H9 (cell line): ENCODE data around the gene ADGRD1. TPM values are rescaled to one million over a fixed set of nuclear protein-coding genes. Genes with fewer than 3 reads are reported as not detected.

Source experiments
- DNase-seq: peaks from one replicate; pipeline ENCODE4 v3.0.0-alpha.2; 2017
- H2AFZ ChIP-seq: one replicate; pipeline ENCODE4 v1.6.1; 2013; ENCODE audit warnings: mild to moderate bottlenecking, low read length, control low read depth, moderate library complexity
- H2AK5ac ChIP-seq: 2 replicates; pipeline ENCODE4 v1.6.1; 2013; ENCODE audit warnings: low read length, control low read depth, mixed read lengths; ENCODE audit not compliant: insufficient read length
- H2BK120ac ChIP-seq: one replicate; pipeline ENCODE4 v1.6.1; 2013; ENCODE audit warnings: low read depth, mild to moderate bottlenecking, low read length, control low read depth, inconsistent platforms; ENCODE audit not compliant: poor library complexity, severe bottlenecking
- H2BK12ac ChIP-seq: 2 replicates; pipeline ENCODE4 v1.6.1; 2013; ENCODE audit warnings: low read length, control low read depth, mixed read lengths, low read depth; ENCODE audit not compliant: insufficient read length
- H2BK15ac ChIP-seq: 2 replicates; pipeline ENCODE4 v1.6.1; 2013; ENCODE audit warnings: low read depth, low read length, control low read depth
- H2BK20ac ChIP-seq: one replicate; pipeline ENCODE4 v1.6.1; 2013; ENCODE audit warnings: low read depth, mild to moderate bottlenecking, low read length, control low read depth, inconsistent platforms; ENCODE audit not compliant: poor library complexity, severe bottlenecking
- H2BK5ac ChIP-seq: 2 replicates; pipeline ENCODE4 v1.6.1; 2013; ENCODE audit warnings: low read length, control low read depth, mixed read lengths; ENCODE audit not compliant: insufficient read length
- H3K14ac ChIP-seq: 2 replicates; pipeline ENCODE4 v1.6.1; 2013; ENCODE audit warnings: low read length, control low read depth; ENCODE audit not compliant: insufficient read depth
- H3K18ac ChIP-seq: 2 replicates; pipeline ENCODE4 v1.6.1; 2013; ENCODE audit warnings: low read depth, mild to moderate bottlenecking, mixed read lengths, low read length, control low read depth; ENCODE audit not compliant: insufficient read length
- H3K23ac ChIP-seq: 2 replicates; pipeline ENCODE4 v1.6.1; 2013; ENCODE audit warnings: low read length, control low read depth, mixed read lengths, low read depth; ENCODE audit not compliant: insufficient read length
- H3K23me2 ChIP-seq: 2 replicates; pipeline ENCODE4 v1.6.1; 2013; ENCODE audit warnings: low read depth, mild to moderate bottlenecking, mixed read lengths, low read length, control low read depth; ENCODE audit not compliant: insufficient read length, poor library complexity, severe bottlenecking
- H3K27ac ChIP-seq: 2 replicates; pipeline ENCODE4 v1.5.1; 2013; ENCODE audit warnings: low read length, control low read depth, mixed read lengths, low read depth; ENCODE audit not compliant: insufficient read length
- H3K27me3 ChIP-seq: 2 replicates; pipeline ENCODE4 v1.6.1; 2013; ENCODE audit warnings: low read length, control low read depth, inconsistent platforms; ENCODE audit not compliant: insufficient read depth
- H3K4ac ChIP-seq: 2 replicates; pipeline ENCODE4 v1.6.1; 2013; ENCODE audit warnings: low read depth, mild to moderate bottlenecking, control low read depth, inconsistent platforms, low read length, moderate library complexity
- H3K4me1 ChIP-seq: 2 replicates; pipeline ENCODE4 v1.6.1; 2013; ENCODE audit warnings: low read length, control low read depth, inconsistent platforms; ENCODE audit not compliant: insufficient read depth
- H3K4me2 ChIP-seq: 2 replicates; pipeline ENCODE4 v1.6.1; 2013; ENCODE audit warnings: low read length, control low read depth, mixed read lengths; ENCODE audit not compliant: insufficient read length, insufficient read depth
- H3K56ac ChIP-seq: 2 replicates; pipeline ENCODE4 v1.6.1; 2013; ENCODE audit warnings: low read depth, mild to moderate bottlenecking, mixed read lengths, low read length, control low read depth; ENCODE audit not compliant: insufficient read length
- H3K79me1 ChIP-seq: 2 replicates; pipeline ENCODE4 v1.6.1; 2013; ENCODE audit warnings: low read depth, mild to moderate bottlenecking, moderate library complexity, low read length, control low read depth, inconsistent platforms; ENCODE audit not compliant: insufficient read depth, poor library complexity, severe bottlenecking
- H3K79me2 ChIP-seq: 2 replicates; pipeline ENCODE4 v1.6.1; 2013; ENCODE audit warnings: low read length, control low read depth, inconsistent platforms; ENCODE audit not compliant: insufficient read depth
- H3K9ac ChIP-seq: 2 replicates; pipeline ENCODE4 v1.6.1; 2013; ENCODE audit warnings: low read length, control low read depth, mixed read lengths; ENCODE audit not compliant: insufficient read length; ENCODE audit errors: extremely low read depth
- H3K9me3 ChIP-seq: one replicate; pipeline ENCODE4 v1.6.1; 2013; ENCODE audit warnings: low read depth, low read length, inconsistent platforms; ENCODE audit not compliant: control insufficient read depth
- H3T11ph ChIP-seq: one replicate; pipeline ENCODE4 v1.6.1; 2013; ENCODE audit warnings: mild to moderate bottlenecking, low read length, control low read depth, inconsistent platforms
- H4K20me1 ChIP-seq: one replicate; pipeline ENCODE4 v1.6.1; 2013; ENCODE audit not compliant: control insufficient read depth, insufficient read length, insufficient read depth
- H4K5ac ChIP-seq: 2 replicates; pipeline ENCODE4 v1.6.1; 2013; ENCODE audit warnings: low read depth, mild to moderate bottlenecking, mixed read lengths, low read length, control low read depth; ENCODE audit not compliant: insufficient read length
- H4K8ac ChIP-seq: replicated peaks from 2 replicates; pipeline ENCODE4 v1.6.1; 2013; ENCODE audit warnings: low read length, control low read depth, mixed read lengths, low read depth; ENCODE audit not compliant: insufficient read length
- H4K91ac ChIP-seq: 2 replicates; pipeline ENCODE4 v1.6.1; 2013; ENCODE audit warnings: low read depth, mild to moderate bottlenecking, moderate library complexity, mixed read lengths, low read length, control low read depth; ENCODE audit not compliant: insufficient read length
- H3K27ac Mint-ChIP-seq, 3 experiments: 2 replicates in 2 of 3; 3 replicates in 1 of 3; pipeline ENCODE4 v1.8.0; 2020 to 2021; ENCODE audit warnings: mixed read lengths in 3 of 3, mild to moderate bottlenecking in 1 of 3, moderate library complexity in 1 of 3
- H3K27me3 Mint-ChIP-seq: 2 replicates; pipeline ENCODE4 v1.8.0; 2021; ENCODE audit warnings: low read depth, mild to moderate bottlenecking, moderate library complexity, mixed read lengths
- H3K36me3 Mint-ChIP-seq, 3 experiments: 2 replicates in 2 of 3; 3 replicates in 1 of 3; pipeline ENCODE4 v1.8.0; 2020 to 2021; ENCODE audit warnings: low read depth in 3 of 3, mixed read lengths in 3 of 3; ENCODE audit not compliant: insufficient read depth in 1 of 3
- H3K4me1 Mint-ChIP-seq, 2 experiments: 2 replicates each; pipeline ENCODE4 v1.8.0; 2020; ENCODE audit warnings: mixed read lengths in 2 of 2
- H3K4me3 Mint-ChIP-seq, 2 experiments: 2 replicates in 1 of 2; 3 replicates in 1 of 2; pipeline ENCODE4 v1.8.0; 2020 to 2021; ENCODE audit warnings: mild to moderate bottlenecking in 2 of 2, mixed read lengths in 2 of 2, moderate library complexity in 1 of 2
- H3K9me3 Mint-ChIP-seq, 2 experiments: 2 replicates in 1 of 2; 3 replicates in 1 of 2; pipeline ENCODE4 v1.8.0; 2020; ENCODE audit warnings: mild to moderate bottlenecking in 2 of 2, mixed read lengths in 2 of 2, moderate library complexity in 1 of 2
- WGBS: extraction: QIAGEN DNeasy Blood & Tissue Kit; methylation state at CpG from one replicate; pipeline ENCODE4 v1.1.7; 2013; ENCODE audit warnings: missing lambda C conversion rate, low lambda C conversion rate, mixed read lengths; ENCODE audit not compliant: insufficient read length; ENCODE audit errors: extremely low coverage; 5-methylcytosine and 5-hydroxymethylcytosine counted together
- total RNA-seq: library from RNA; stranded (reverse); gene quantifications from 2 replicates; pipeline ENCODE4 v1.2.1, GENCODE V29; 2021
- TF ChIP-seq, protein P1 (sequence below): fragments of 200-600 bp; sonication (generic); conservative IDR thresholded peaks from 3 replicates; pipeline ENCODE4 v1.8.0; 2021; ENCODE audit warnings: antibody characterized with exemption, mild to moderate bottlenecking

Gene ADGRD1
- total RNA-seq, 1 experiment from 2014 or later, result 0.52 TPM

DNA sequence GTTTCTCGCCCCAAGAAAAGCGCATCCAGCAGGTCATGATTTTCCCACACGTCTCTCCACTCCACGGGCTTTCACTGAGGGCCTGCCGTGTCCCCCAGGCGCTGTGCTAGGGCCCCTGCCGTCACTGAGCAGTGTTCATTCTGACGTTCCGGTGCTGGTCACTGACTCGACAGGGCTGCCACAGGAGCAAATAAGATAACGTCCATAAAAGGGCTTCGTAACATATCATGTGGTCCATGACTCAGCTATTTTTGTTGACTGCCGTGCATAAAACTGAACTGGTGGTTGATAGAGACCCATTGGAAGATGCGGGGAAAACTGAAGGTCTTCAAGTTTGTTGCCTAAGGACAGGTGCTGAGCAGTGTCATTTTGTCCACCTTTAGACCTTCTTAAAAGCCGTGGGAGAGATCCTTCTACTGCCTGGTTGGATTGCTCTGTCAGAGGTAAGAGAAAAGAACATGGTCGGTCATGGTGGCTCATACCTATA lies 46.3 kb downstream of the ADGRD1 start:
- no CpG with 5 or more reads among the region's 16 CpGs for WGBS
- Mint-ChIP-seq H3K9me3 (peaks cover 33 to 35% of the 10 kb centered on the region in 2 experiments), H3K27me3 (peaks cover 6% of the 10 kb centered on the region), H3K4me3 (no peak overlapping the region), H3K27ac (no peak overlapping the region; a peak in 1 of 7 replicates), H3K4me1 (peaks cover 0 to 11% of the 10 kb centered on the region in 2 experiments; a peak in 2 of 4 replicates), H3K36me3 (peaks cover 9 to 22% (median 11%) of the 10 kb centered on the region in 3 experiments)
- Histone ChIP-seq H2BK20ac (no peak overlapping the region), H3T11ph (no peak overlapping the region), H2BK5ac (no peak overlapping the region), H3K27me3 (no peaks in the 10 kb centered on the region), H3K9ac (no peak overlapping the region), H3K56ac (no peak overlapping the region), H3K79me2 (no peaks in the 10 kb centered on the region), H3K23ac (no peak overlapping the region), H4K5ac (no peak overlapping the region), H3K4ac (no peak overlapping the region), H3K9me3 (no peaks in the 10 kb centered on the region), H3K27ac (no peak overlapping the region), H2BK15ac (no peak overlapping the region), H3K18ac (no peak overlapping the region), H3K14ac (no peak overlapping the region), H3K4me2 (no peak overlapping the region), H2AFZ (no peak overlapping the region), H4K20me1 (no peaks in the 10 kb centered on the region), H2AK5ac (no peak overlapping the region), H4K8ac (no peak overlapping the region), H2BK120ac (no peak overlapping the region), H3K4me1 (no peaks in the 10 kb centered on the region), H3K23me2 (no peaks in the 10 kb centered on the region), H3K79me1 (no peaks in the 10 kb centered on the region), H4K91ac (no peak overlapping the region), H2BK12ac (no peak overlapping the region)
- DNase-seq, result no peak
- TF ChIP-seq, protein P1, sequence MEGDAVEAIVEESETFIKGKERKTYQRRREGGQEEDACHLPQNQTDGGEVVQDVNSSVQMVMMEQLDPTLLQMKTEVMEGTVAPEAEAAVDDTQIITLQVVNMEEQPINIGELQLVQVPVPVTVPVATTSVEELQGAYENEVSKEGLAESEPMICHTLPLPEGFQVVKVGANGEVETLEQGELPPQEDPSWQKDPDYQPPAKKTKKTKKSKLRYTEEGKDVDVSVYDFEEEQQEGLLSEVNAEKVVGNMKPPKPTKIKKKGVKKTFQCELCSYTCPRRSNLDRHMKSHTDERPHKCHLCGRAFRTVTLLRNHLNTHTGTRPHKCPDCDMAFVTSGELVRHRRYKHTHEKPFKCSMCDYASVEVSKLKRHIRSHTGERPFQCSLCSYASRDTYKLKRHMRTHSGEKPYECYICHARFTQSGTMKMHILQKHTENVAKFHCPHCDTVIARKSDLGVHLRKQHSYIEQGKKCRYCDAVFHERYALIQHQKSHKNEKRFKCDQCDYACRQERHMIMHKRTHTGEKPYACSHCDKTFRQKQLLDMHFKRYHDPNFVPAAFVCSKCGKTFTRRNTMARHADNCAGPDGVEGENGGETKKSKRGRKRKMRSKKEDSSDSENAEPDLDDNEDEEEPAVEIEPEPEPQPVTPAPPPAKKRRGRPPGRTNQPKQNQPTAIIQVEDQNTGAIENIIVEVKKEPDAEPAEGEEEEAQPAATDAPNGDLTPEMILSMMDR, result no peak
